Fibroblast of pulmonary artery (primary cell): ENCODE data around the gene SLC17A4.

Experiments used
- DNase-seq: peaks from one replicate; pipeline ENCODE4 v3.0.0-alpha.2; 2010; ENCODE audit warnings: low read depth
- H3K4me3 ChIP-seq: replicated peaks from 2 replicates; pipeline ENCODE4 v1.5.1; 2011; ENCODE audit warnings: low read depth, mild to moderate bottlenecking, control low read depth, low read length, moderate library complexity
- TF ChIP-seq, protein P1 (sequence below): IDR thresholded peaks from 2 replicates; pipeline ENCODE4 v1.5.1; 2011; ENCODE audit warnings: mild to moderate bottlenecking, control low read depth, low read length, inconsistent platforms; ENCODE audit errors: missing control alignments

Gene SLC17A4

DNA sequence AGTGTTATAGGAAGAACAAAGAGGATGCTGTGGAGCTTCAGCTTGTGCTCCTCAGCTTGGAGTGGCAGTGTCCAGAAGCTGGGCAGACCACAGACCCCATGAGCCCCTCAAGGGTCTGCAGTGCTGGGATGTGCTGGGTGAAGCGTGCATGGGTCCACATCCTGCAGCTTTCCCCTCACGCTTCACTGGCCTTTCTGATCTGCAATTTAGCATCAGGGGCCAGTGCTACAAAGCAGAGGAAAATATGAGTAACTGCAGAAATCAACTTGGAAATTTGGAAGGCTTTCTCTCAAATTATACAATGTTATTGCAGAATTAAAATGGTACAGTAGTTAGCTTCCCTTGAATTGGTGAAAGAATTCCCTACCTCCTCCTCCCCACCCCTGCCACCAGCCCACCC, 10.1 kb downstream of the SLC17A4 start:
- DNase-seq = no peak
- TF ChIP-seq, protein P1, sequence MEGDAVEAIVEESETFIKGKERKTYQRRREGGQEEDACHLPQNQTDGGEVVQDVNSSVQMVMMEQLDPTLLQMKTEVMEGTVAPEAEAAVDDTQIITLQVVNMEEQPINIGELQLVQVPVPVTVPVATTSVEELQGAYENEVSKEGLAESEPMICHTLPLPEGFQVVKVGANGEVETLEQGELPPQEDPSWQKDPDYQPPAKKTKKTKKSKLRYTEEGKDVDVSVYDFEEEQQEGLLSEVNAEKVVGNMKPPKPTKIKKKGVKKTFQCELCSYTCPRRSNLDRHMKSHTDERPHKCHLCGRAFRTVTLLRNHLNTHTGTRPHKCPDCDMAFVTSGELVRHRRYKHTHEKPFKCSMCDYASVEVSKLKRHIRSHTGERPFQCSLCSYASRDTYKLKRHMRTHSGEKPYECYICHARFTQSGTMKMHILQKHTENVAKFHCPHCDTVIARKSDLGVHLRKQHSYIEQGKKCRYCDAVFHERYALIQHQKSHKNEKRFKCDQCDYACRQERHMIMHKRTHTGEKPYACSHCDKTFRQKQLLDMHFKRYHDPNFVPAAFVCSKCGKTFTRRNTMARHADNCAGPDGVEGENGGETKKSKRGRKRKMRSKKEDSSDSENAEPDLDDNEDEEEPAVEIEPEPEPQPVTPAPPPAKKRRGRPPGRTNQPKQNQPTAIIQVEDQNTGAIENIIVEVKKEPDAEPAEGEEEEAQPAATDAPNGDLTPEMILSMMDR = no peak
- H3K4me3 ChIP-seq = no peak overlapping the region

DNA sequence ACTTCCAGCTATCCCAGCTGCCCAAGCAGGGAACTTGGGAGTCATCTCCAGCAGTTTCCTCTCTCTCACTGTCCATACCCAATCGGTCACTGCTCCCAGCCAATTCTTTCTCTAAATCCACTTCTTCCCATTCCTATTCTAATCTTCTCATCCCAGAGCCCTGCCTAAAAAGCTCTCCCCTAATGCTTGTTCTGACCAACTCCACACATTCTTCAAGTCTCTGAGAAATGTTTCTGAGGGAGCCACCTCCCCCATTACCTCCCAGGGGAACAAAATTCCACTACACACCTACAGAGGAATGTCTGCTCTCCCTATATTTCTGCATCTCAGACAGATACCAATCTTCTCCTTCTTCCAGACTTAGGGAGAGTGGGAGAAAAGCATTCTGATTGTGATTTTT, 14.0 kb downstream of the SLC17A4 start:
- no peak for DNase-seq
- H3K4me3 ChIP-seq = no peak overlapping the region
- TF ChIP-seq, protein P1 = no peak

DNA sequence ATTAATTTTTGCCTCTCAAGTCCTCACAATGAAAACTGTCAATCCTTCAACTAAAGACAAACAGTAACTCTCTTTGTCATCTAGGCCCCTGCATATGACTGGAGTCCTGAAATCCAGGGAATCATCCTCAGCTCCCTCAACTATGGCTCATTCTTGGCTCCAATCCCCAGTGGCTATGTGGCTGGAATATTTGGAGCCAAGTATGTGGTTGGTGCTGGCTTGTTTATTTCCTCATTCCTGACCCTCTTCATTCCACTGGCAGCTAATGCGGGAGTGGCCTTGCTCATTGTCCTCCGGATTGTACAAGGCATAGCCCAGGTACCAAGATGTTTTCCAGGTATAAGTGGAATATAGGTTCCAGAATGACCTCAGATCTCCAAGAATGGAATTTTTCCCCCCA, 15.4 kb downstream of the SLC17A4 start:
- TF ChIP-seq, protein P1 = no peak

DNA sequence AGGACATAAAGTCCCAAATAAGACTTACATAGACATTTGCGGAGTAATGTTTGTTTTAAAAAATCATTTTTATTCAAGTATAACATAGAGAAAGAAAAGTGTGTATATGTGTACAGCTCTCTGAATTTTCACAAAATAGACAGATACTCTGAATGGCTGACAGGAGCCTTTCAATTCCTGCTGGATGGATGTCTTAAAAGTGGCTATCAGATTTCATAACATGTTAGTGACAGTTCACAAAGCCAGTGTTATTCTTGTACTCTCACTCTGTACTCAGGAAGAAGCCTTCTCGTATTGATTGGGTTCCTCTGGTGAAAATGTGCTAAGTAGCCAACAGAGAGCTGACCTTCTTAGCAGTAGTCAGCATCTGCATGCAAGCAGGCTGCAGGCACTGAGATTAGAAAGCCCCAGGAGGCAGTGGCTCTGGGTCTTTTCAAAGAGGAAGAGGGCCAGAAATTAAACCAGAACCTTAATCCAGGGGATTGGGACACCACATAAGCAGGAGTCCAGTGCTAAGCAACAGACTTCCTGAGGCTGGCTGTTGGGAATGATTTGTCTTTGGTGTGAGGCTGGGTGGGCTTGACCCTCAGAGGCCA, 19.7 kb downstream of the SLC17A4 start:
- no peak overlapping the region for H3K4me3 ChIP-seq
- DNase-seq = no peak
- TF ChIP-seq, protein P1 = no peak

More for the DNA sequence above, 15.4 kb downstream of the SLC17A4 start:
- H3K4me3 ChIP-seq = no peak overlapping the region
- DNase-seq = no peak

GRCh38 chr6:25777031-25777430, 22.5 kb downstream of the SLC17A4 start:
- TF ChIP-seq, protein P1 = no peak
- H3K4me3 ChIP-seq = no peak overlapping the region
- DNase-seq = no peak

DNA sequence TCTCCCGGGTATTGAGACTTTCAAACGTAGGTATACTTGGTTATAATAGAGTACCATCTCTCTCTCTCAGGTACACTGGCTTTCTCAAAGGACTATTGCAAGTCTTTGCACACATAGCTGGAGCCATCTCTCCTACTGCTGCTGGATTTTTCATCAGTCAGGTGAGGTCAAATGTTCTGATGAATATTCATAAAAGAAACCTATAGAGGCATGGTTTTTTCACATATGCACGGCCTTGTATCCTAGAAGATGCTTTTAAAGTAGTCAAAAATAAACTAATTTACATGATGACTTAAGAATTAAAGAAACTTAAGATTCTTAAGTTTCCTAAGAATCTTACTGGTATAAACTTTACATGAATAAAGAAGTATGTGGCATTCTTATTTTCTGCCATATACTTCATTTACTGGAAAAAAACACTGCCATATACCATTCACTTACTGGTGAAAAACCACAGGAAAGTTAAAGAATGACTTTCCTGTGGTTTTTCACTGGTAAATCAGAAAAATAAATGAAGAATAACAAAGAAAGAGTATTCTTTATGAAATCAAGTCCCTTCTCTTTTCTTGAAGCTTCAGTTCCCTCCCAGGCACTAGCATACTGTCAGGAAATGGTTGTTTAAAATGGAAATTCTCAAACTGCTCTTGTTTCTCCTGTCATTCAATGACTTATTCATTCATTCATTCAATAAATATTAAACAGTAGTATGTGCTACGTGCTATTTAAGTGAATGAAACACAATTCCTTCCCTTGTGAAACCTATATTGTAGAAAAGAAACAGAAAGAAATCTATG, 23.5 kb downstream of the SLC17A4 start:
- DNase-seq = no peak
- H3K4me3 ChIP-seq = no peak overlapping the region
- TF ChIP-seq, protein P1 = no peak

GRCh38 chr6:25781134-25781533, 26.6 kb downstream of the SLC17A4 start:
- DNase-seq = no peak
- TF ChIP-seq, protein P1 = no peak
- H3K4me3 ChIP-seq = no peak overlapping the region
